Naive thymus-derived CD4-positive, alpha-beta T cell (primary cell): ENCODE measurements around the gene NTM. TPM values are rescaled to one million over a fixed set of nuclear protein-coding genes. Genes with fewer than 3 reads are reported as not detected.

Source experiments
- ATAC-seq: fragments of 150-1000 bp; cut with Tn5 transposase; 2 replicates; pipeline ENCODE4 v1.10.0; 2021; ENCODE audit warnings: mild to moderate bottlenecking, moderate library complexity
- CTCF ChIA-PET: fragments of 350-600 bp; sonication (Branson Sonifier 250); formaldehyde crosslinking; loops from one replicate; lab custom pipeline; 2021; ENCODE audit warnings: antibody characterized with exemption; lab: Charles Lee
- POLR2A ChIA-PET: fragments of 350-600 bp; sonication (Branson Sonifier 250); formaldehyde crosslinking; loops from one replicate; lab custom pipeline; 2021; ENCODE audit warnings: antibody characterized with exemption, inconsistent platforms; lab: Charles Lee
- DNase-seq, 9 donors: peaks; one replicate each; pipeline versions ENCODE4 v3.0.0 to v3.0.0-alpha.2; 2020 to 2022; ENCODE audit warnings: mixed read lengths in 1 of 9
- H3K27ac ChIP-seq: one replicate; pipeline ENCODE4 v1.7.0; 2013; ENCODE audit warnings: mild to moderate bottlenecking, low read depth, low read length, moderate library complexity
- H3K27me3 ChIP-seq, 2 donors: one replicate each; pipeline ENCODE4 v1.7.0; 2013; ENCODE audit warnings: low read length in 2 of 2, mild to moderate bottlenecking in 2 of 2, moderate library complexity in 2 of 2; ENCODE audit not compliant: control insufficient read depth in 2 of 2, insufficient read depth in 2 of 2
- H3K36me3 ChIP-seq, 3 experiments: 1 replicate in 2 of 3; 2 replicates in 1 of 3; pipeline ENCODE4 v1.7.0; 2013; ENCODE audit warnings: low read length in 3 of 3, mild to moderate bottlenecking in 3 of 3, moderate library complexity in 1 of 3; ENCODE audit not compliant: insufficient read depth in 3 of 3, control insufficient read depth in 2 of 3
- H3K4me1 ChIP-seq, 2 donors: one replicate each; pipeline ENCODE4 v1.7.0; 2013; ENCODE audit warnings: low read length in 2 of 2, mild to moderate bottlenecking in 2 of 2, moderate library complexity in 1 of 2; ENCODE audit not compliant: control insufficient read depth in 2 of 2, insufficient read depth in 2 of 2
- H3K4me3 ChIP-seq: 2 replicates; pipeline ENCODE4 v1.7.0; 2013; ENCODE audit warnings: mild to moderate bottlenecking, low read length
- H3K9me3 ChIP-seq, 3 experiments: 1 replicate in 2 of 3; 2 replicates in 1 of 3; pipeline ENCODE4 v1.7.0; 2013; ENCODE audit warnings: low read length in 3 of 3; ENCODE audit not compliant: control insufficient read depth in 2 of 3
- H3K27ac Mint-ChIP-seq, 9 donors: one replicate each; pipeline ENCODE4 v1.8.0; 2020 to 2022; ENCODE audit warnings: mixed read lengths in 9 of 9, mild to moderate bottlenecking in 8 of 9, moderate library complexity in 5 of 9, inconsistent platforms in 2 of 9
- H3K27me3 Mint-ChIP-seq, 5 donors: one replicate each; pipeline ENCODE4 v1.8.0; 2021 to 2022; ENCODE audit warnings: mixed read lengths in 5 of 5, mild to moderate bottlenecking in 1 of 5
- H3K36me3 Mint-ChIP-seq, 5 donors: one replicate each; pipeline ENCODE4 v1.8.0; 2020 to 2022; ENCODE audit warnings: mixed read lengths in 5 of 5, mild to moderate bottlenecking in 3 of 5, inconsistent platforms in 1 of 5
- H3K4me1 Mint-ChIP-seq, 7 donors: one replicate each; pipeline ENCODE4 v1.8.0; 2020 to 2022; ENCODE audit warnings: mixed read lengths in 7 of 7, mild to moderate bottlenecking in 3 of 7, inconsistent platforms in 1 of 7
- H3K4me3 Mint-ChIP-seq, 10 donors: one replicate each; pipeline ENCODE4 v1.8.0; 2020 to 2022; ENCODE audit warnings: mild to moderate bottlenecking in 10 of 10, mixed read lengths in 10 of 10, moderate library complexity in 6 of 10, inconsistent platforms in 2 of 10
- H3K9me3 Mint-ChIP-seq, 11 donors: one replicate each; pipeline ENCODE4 v1.8.0; 2020 to 2022; ENCODE audit warnings: mixed read lengths in 11 of 11, mild to moderate bottlenecking in 4 of 11, inconsistent platforms in 1 of 11, moderate library complexity in 1 of 11
- intact Hi-C, 2 donors: fragments of 100-400 bp; cut with micrococcal nuclease; formaldehyde crosslinking; loops; one replicate each; pipeline ENCODE4 v1.15.1; 2023
- polyA plus RNA-seq, 2 donors: library from polyadenylated mRNA; unstranded; fragments of 300-500 nt; fragmentation: Illumina TruSeq; gene quantifications; one replicate each; pipeline ENCODE4 v1.2.3, GENCODE V29; 2021
- total RNA-seq, 6 experiments: library from RNA in 5 of 6; stranded (reverse) in 5 of 6; gene quantifications; 1 replicate in 5 of 6; 2 replicates in 1 of 6; pipeline ENCODE4 v1.2.3 and lab custom pipeline; 2021 to 2026

The NTM gene
- total and polyA plus RNA-seq, 7 experiments from 2014 or later: not detected

GRCh38 chr11:132134322-132134721, 763.9 kb downstream of the NTM start:
- Mint-ChIP-seq H3K36me3 (no peaks in the 10 kb centered on the region), H3K27me3 (peaks cover 0 to 10% (median 4%) of the 10 kb centered on the region in 5 donors), H3K4me3 (no peak overlapping the region), H3K9me3 (peaks cover 0 to 4% (median 0%) of the 10 kb centered on the region in 11 donors), H3K4me1 (no peaks in the 10 kb centered on the region), H3K27ac (no peak overlapping the region)
- Histone ChIP-seq H3K27me3 (no peaks in the 10 kb centered on the region), H3K9me3 (no peaks in the 10 kb centered on the region), H3K4me1 (no peaks in the 10 kb centered on the region), H3K27ac (no peak overlapping the region), H3K36me3 (no peaks in the 10 kb centered on the region), H3K4me3 (no peak overlapping the region)
- ATAC-seq (no peak), DNase-seq (no peak)
- ChIA-PET CTCF (no interaction called here), POLR2A (no interaction called here)
- intact Hi-C loops: no loop called here

DNA sequence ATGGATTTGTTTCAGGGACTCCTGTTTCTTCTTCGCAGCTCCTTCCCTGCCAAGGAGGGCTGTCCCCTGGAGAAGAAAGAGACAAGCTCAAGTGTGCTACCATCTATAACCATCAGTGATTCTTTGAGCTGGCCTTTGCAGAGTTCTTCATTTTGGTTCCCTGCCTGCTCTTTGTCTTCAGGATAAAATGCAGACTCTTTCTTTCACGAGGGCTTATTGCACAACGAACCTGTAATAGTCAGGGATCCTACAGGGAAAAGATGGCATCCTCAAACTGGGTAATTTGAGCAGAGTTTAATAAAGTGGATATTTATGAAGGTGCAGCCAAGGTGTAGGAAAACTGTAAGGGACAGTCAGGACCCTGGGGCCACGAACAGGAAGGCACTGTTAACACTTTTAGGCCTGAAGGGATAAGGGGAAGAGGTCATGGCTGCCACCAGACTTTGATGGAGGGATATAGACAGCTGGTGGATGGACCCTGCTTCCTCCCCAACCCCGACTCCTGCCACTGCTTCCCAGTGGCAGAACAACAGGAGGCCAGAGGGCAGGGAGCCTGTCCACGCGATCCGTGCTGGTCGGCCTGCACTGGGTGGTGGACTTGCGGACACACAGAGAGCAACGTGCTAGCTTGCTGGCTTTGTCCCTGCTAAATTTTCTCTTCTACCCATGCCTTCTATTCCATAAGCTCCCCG, 767.0 kb downstream of the NTM start:
- ATAC-seq: no peak
- peaks cover 0 to 10% (median 4%) of the 10 kb centered on the region in 5 donors for H3K27me3 Mint-ChIP-seq
- H3K4me3 ChIP-seq: no peak overlapping the region
- intact Hi-C loops: no loop called here
- H3K36me3 ChIP-seq: no peaks in the 10 kb centered on the region
- no peaks in the 10 kb centered on the region for H3K27me3 ChIP-seq
- H3K27ac ChIP-seq: no peak overlapping the region
- POLR2A ChIA-PET: no interaction called here
- no peaks in the 10 kb centered on the region for H3K36me3 Mint-ChIP-seq
- no peaks in the 10 kb centered on the region for H3K4me1 Mint-ChIP-seq
- no peaks in the 10 kb centered on the region for H3K4me1 ChIP-seq
- peaks cover 0 to 8% (median 0%) of the 10 kb centered on the region in 11 donors for H3K9me3 Mint-ChIP-seq
- H3K9me3 ChIP-seq: no peaks in the 10 kb centered on the region
- no peak overlapping the region for H3K4me3 Mint-ChIP-seq
- CTCF ChIA-PET: no interaction called here
- no peak for DNase-seq
- H3K27ac Mint-ChIP-seq: no peak overlapping the region

GRCh38 chr11:132137981-132138313, 767.5 kb downstream of the NTM start:
- Histone ChIP-seq H3K36me3 (no peaks in the 10 kb centered on the region), H3K4me1 (no peaks in the 10 kb centered on the region), H3K27ac (no peak overlapping the region), H3K4me3 (no peak overlapping the region), H3K27me3 (no peaks in the 10 kb centered on the region), H3K9me3 (no peaks in the 10 kb centered on the region)
- no peak overlapping the region for H3K27ac Mint-ChIP-seq
- ChIA-PET POLR2A (no interaction called here), CTCF (no interaction called here)
- DNase-seq (no peak), ATAC-seq (no peak)
- no peaks in the 10 kb centered on the region for H3K36me3 Mint-ChIP-seq
- intact Hi-C loops: no loop called here
- H3K27me3 Mint-ChIP-seq: peaks cover 0 to 10% (median 4%) of the 10 kb centered on the region in 5 donors
- no peaks in the 10 kb centered on the region for H3K4me1 Mint-ChIP-seq
- H3K9me3 Mint-ChIP-seq: peaks cover 0 to 8% (median 0%) of the 10 kb centered on the region in 11 donors
- H3K4me3 Mint-ChIP-seq: no peak overlapping the region

DNA sequence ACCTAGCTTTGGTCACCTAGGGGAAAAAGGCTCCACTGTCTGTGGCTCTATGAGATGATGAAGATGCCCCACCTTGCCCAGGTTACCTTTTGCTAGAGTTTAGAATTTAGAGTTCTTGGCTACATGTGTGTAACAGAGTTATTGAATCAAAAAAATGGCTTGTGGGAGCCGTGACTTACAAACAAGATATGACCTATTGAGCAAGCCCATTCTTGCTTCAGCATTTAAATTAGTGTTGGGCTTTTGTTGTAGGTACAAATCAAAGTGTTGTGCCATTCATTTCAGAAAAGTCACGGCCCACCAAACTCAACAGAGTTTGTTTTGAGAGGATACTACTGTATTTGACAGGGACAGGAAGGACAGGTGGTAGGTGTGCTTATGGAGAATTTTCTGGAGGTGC, 768.8 kb downstream of the NTM start:
- H3K4me3 ChIP-seq: no peak overlapping the region
- no peak for ATAC-seq
- H3K9me3 ChIP-seq: no peaks in the 10 kb centered on the region
- intact Hi-C loops: no loop called here
- Mint-ChIP-seq H3K9me3 (peaks cover 0 to 8% (median 0%) of the 10 kb centered on the region in 11 donors), H3K4me1 (no peaks in the 10 kb centered on the region), H3K4me3 (no peak overlapping the region), H3K36me3 (no peaks in the 10 kb centered on the region), H3K27ac (peak overlapping the region in 1 of 9 donors; percentile 34), H3K27me3 (peaks cover 0 to 10% (median 4%) of the 10 kb centered on the region in 5 donors)
- ChIA-PET CTCF (no interaction called here), POLR2A (no interaction called here)
- H3K36me3 ChIP-seq: no peaks in the 10 kb centered on the region
- no peaks in the 10 kb centered on the region for H3K4me1 ChIP-seq
- H3K27me3 ChIP-seq: no peaks in the 10 kb centered on the region
- no peak overlapping the region for H3K27ac ChIP-seq
- no peak for DNase-seq

DNA sequence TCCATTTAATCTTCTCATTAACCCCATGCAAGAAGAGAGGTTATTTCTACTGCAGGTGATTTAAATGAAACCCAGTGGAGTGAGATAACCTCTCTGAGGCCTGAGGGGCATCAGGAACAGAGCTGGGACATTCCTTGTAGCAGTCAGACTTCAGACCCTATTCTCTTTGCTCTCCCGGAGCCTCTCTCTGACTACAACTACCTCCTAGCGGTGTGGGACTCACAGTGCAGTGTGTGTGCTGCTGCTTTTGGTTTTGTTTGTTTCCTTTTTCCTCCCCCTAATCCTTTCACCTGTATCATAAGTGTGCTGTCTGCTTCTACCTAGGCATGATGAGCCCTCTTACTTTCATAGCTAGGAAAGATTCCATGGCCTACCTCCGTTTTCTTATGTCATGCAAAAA, 769.6 kb downstream of the NTM start:
- Mint-ChIP-seq H3K27ac (no peak overlapping the region), H3K27me3 (peaks cover 0 to 10% (median 3%) of the 10 kb centered on the region in 5 donors), H3K4me1 (no peaks in the 10 kb centered on the region), H3K4me3 (no peak overlapping the region), H3K36me3 (no peaks in the 10 kb centered on the region), H3K9me3 (peaks cover 0 to 8% (median 0%) of the 10 kb centered on the region in 11 donors)
- H3K4me3 ChIP-seq: no peak overlapping the region
- CTCF ChIA-PET: no interaction called here
- intact Hi-C loops: no loop called here
- no peak overlapping the region for H3K27ac ChIP-seq
- H3K4me1 ChIP-seq: no peaks in the 10 kb centered on the region
- no peaks in the 10 kb centered on the region for H3K9me3 ChIP-seq
- DNase-seq (no peak), ATAC-seq (no peak)
- no peaks in the 10 kb centered on the region for H3K36me3 ChIP-seq
- H3K27me3 ChIP-seq: no peaks in the 10 kb centered on the region
- POLR2A ChIA-PET: no interaction called here

DNA sequence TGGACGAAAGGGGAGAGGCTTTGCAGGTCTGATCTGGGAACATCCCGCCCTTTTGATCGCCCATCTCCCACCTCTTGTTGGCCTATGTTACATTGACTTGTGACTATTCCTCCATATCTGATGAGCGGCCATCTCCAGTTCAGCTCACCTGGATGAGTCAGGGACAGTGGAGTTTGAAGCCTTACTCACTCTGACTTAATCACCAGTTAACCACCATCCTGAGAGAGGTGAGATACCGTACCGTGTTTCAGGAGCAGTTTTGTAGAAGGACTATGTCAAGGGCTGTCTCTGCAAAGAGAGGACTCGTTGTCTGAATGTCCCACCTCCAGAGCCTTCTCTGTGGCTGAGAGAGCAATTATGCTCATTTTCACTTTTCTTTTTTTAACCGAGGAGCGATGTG, 771.7 kb downstream of the NTM start:
- no peak for ATAC-seq
- no peaks in the 10 kb centered on the region for H3K36me3 Mint-ChIP-seq
- H3K27me3 ChIP-seq: no peaks in the 10 kb centered on the region
- POLR2A ChIA-PET: no interaction called here
- no peaks in the 10 kb centered on the region for H3K4me1 Mint-ChIP-seq
- CTCF ChIA-PET: no interaction called here
- H3K4me1 ChIP-seq: no peaks in the 10 kb centered on the region
- H3K27me3 Mint-ChIP-seq: peaks cover 0 to 15% (median 0%) of the 10 kb centered on the region in 5 donors
- no peak overlapping the region for H3K27ac Mint-ChIP-seq
- no peak overlapping the region for H3K4me3 ChIP-seq
- DNase-seq: no peak
- no peaks in the 10 kb centered on the region for H3K36me3 ChIP-seq
- no peaks in the 10 kb centered on the region for H3K9me3 ChIP-seq
- H3K4me3 Mint-ChIP-seq: no peak overlapping the region
- intact Hi-C loops: no loop called here
- H3K9me3 Mint-ChIP-seq: peaks cover 0 to 6% (median 0%) of the 10 kb centered on the region in 11 donors
- no peak overlapping the region for H3K27ac ChIP-seq

- Histone ChIP-seq H3K36me3 (no peaks in the 10 kb centered on the region), H3K9me3 (no peaks in the 10 kb centered on the region), H3K4me1 (no peaks in the 10 kb centered on the region), H3K27me3 (no peaks in the 10 kb centered on the region), H3K4me3 (no peak overlapping the region), H3K27ac (no peak overlapping the region)
- Mint-ChIP-seq H3K27me3 (peaks cover 0 to 12% (median 0%) of the 10 kb centered on the region in 5 donors), H3K4me1 (no peaks in the 10 kb centered on the region), H3K9me3 (peaks cover 0 to 6% (median 0%) of the 10 kb centered on the region in 11 donors), H3K4me3 (no peak overlapping the region), H3K27ac (no peak overlapping the region), H3K36me3 (no peaks in the 10 kb centered on the region)
- CTCF ChIA-PET: no interaction called here
- intact Hi-C loops: no loop called here
- ATAC-seq (no peak), DNase-seq (no peak)
- POLR2A ChIA-PET: no interaction called here
These were observed 772.1 kb downstream of the NTM start for GRCh38 chr11:132142554-132142953.
